GM12872 (cell line): ENCODE measurements around the gene TTF1.

ENCODE experiments used
- CTCF ChIP-seq: IDR thresholded peaks from 3 replicates; pipeline ENCODE4 v1.5.1; 2011; ENCODE audit warnings: low read depth, mild to moderate bottlenecking, low read length, moderate library complexity; ENCODE audit not compliant: insufficient read depth

TTF1 gene

DNA sequence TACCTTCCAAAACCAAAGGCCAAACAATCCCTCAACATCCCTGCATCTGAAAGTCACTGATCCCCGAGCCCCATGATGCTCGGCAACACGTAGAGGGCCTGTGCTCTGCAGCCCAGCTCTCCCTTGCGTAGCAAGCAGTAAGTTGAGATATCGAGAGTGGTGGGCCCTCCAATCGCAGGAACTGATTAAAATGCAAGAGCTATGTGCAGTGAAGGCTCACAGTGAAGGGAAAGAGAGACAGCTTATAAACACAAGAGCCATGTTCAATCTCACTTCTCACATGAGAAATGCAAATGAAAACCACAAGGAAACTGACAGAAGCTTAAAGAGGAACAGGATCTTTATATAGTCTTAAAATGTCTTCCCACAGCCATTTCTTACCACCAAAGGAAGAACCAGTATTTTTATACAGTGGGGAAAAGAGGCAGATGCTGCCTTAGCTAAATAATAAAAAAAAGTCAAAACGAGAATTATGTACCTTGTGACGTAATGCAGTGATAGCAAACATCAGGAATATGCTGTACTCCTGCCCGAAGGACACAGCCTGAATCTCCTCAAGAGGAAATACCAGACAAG lies 24.6 kb downstream of the TTF1 start:
- TF ChIP-seq CTCF = no peak

DNA sequence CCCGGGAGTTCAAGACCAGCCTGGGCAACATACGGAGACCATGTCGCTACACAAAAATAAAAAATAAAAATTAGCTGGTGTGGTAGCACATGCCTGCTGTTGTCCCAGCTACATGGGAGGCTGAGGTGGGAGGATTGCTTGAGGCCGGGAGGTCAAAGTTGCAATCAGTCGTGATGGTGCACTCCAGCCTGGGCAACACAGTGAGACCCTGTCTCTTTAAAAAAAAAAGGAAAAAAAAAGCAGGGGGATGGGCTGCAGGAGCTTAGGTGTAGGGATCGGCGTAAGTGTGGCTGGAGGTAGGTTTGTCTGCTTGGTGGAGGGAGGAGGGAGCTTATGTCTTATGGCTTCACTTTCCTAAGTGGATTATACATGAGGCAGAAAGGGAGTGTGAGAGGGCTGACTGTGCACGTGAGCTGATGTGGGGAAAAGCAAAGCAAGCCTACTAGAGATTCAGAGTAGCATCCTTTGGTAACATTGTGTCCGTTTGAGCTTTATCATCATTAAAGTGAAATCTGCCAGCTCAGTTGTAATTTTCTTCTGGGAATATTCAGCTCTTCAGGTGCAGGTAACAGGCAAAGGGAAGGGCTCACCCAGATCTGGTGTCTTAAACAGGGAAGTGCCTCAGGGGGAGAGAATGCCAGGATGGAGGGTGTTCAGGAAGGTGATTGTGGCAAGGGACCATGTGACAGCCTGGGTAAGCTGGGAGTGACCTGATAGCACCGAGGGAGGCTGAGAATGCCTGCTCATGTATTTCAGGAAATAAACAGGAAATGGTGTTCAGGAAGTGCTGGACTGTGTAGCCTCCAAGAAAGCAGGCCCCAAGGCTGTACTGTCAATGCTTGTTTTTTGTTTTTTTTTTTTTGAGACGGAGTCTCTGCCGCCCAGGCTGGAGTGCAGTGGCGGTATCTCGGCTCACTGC lies 34.2 kb downstream of the TTF1 start:
- TF ChIP-seq CTCF = no peak

DNA sequence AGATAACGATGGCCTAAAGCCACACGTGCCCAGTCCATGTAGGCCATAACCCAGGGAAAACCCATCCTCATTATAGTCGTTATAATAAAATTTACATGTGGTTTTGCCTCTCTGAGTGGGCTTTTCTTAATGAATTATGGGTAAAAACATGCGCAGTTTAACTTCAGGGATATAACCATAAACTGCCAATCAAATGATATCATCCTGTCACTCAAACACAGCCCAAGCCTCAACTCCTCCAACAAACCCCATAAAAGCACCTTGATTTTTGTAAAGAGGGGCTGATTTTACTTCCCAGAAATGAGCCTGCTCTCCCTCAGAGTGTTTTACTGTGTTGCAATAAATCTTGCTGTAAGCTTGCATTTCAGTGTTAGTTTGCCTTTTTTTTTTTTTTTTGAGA lies 36.0 kb downstream of the TTF1 start:
- no peak for TF ChIP-seq CTCF

DNA sequence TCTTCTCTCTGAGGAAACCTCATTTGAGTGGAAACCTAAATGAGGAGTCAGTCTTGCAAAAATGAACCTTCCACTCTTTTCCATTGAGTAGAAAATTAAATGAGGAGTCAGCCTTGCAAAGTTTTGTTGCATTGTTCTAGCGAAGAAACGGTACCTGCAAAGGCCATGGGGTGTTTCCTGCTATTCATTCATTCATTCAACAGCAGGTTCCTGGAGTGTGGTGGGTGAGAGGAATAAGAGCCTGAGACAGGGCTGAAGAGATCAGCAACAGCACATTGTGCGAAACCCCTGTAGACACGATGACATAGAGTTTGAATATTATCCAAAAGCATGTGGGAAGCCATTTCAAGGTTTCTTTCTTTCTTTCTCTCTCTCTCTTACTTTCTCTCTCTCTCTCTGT lies 37.2 kb downstream of the TTF1 start:
- TF ChIP-seq CTCF = no peak

- no peak for TF ChIP-seq CTCF
Observed at GRCh38 chr9:132367613-132368313, 38.9 kb downstream of the TTF1 start.

DNA sequence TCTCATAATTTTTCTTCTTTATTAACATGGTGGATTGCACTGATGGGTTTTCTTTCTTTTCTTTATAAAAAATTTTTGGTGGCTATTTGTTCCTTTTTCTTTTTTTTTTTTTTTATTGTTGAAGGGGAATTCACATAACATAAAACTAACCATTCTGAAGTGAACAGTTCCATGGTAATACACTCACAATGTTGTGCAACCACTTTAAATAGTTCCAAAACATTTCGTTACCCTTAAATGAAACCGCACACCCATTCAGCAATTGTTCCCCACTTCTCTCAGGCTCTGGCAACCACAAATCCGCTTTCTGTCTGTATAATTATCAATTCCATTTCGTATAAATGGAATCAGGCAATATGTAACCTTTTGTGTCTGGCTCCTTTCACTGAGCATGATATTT lies 40.2 kb downstream of the TTF1 start:
- TF ChIP-seq CTCF = no peak

DNA sequence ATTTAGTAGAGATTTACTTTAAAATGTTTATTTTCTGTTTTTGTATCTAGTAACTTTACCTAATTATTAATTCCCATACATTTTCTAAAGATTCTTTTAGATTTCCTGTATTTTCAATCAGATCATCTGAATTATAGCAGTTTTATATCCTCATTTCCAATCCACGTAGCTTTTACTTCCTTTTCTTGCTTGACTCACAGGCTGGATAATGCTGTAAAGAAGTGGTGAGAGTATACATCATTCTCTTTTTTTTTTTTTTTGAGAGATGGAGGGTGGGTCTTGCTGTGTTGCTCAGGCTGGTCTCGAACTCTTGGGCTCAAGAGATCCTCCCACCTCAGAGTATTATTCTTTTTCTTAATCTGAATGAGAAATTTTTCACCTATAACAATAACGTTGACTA lies 40.7 kb downstream of the TTF1 start:
- no peak for TF ChIP-seq CTCF
